NB4 (cell line): ENCODE results near the gene CYB5RL.

Source experiments
- DNase-seq: peaks from one replicate; pipeline ENCODE4 v3.0.0; 2010; ENCODE audit warnings: low read depth
- H3K4me3 ChIP-seq: one replicate; pipeline ENCODE4 v1.5.1; 2011; ENCODE audit warnings: mild to moderate bottlenecking, low read depth, low read length, moderate library complexity
- CTCF ChIP-seq: IDR thresholded peaks from one replicate; pipeline ENCODE4 v1.5.1; 2012; ENCODE audit warnings: low read depth, low read length
- MAX ChIP-seq: IDR thresholded peaks from 2 replicates; pipeline ENCODE4 v1.6.1; 2011; ENCODE audit warnings: low read depth, low read length
- MYC ChIP-seq: IDR thresholded peaks from 2 replicates; pipeline ENCODE4 v1.6.1; 2011; ENCODE audit warnings: low read depth, low read length
- POLR2A ChIP-seq: IDR thresholded peaks from 2 replicates; pipeline ENCODE4 v1.6.1; 2011; ENCODE audit warnings: mild to moderate bottlenecking; ENCODE audit not compliant: insufficient read length; ENCODE audit errors: extremely low read depth

CYB5RL gene

GRCh38 chr1:54204199-54204598, 4.4 kb upstream of the CYB5RL start:
- TF ChIP-seq MYC: no peak
- no peak for TF ChIP-seq MAX
- no peak for TF ChIP-seq CTCF
- TF ChIP-seq POLR2A: no peak
- no peak for DNase-seq
- no peak overlapping the region for H3K4me3 ChIP-seq

GRCh38 chr1:54200519-54200997, 728 bp upstream of the CYB5RL start:
- peak overlapping the region; percentile 95 for H3K4me3 ChIP-seq
- DNase-seq: no peak
- TF ChIP-seq CTCF (no peak), POLR2A (no peak), MYC (no peak), MAX (no peak)

- H3K4me3 ChIP-seq: peak overlapping the region; percentile 95
- no peak for TF ChIP-seq POLR2A
- TF ChIP-seq MYC: no peak
- no peak for TF ChIP-seq CTCF
- no peak for DNase-seq
Measured at GRCh38 chr1:54199151-54199764, 572 bp downstream of the CYB5RL start.

- no peak overlapping the region for H3K4me3 ChIP-seq
- no peak for DNase-seq
- TF ChIP-seq CTCF (no peak), MYC (no peak), POLR2A (no peak), MAX (no peak)
Measured at GRCh38 chr1:54193453-54193852, 6.4 kb downstream of the CYB5RL start.

GRCh38 chr1:54191525-54191924, 8.3 kb downstream of the CYB5RL start:
- no peak for TF ChIP-seq MYC
- no peak for TF ChIP-seq POLR2A
- TF ChIP-seq CTCF: no peak
- TF ChIP-seq MAX: no peak
- DNase-seq: no peak
- H3K4me3 ChIP-seq: no peak overlapping the region

- no peak for TF ChIP-seq POLR2A
- no peak for TF ChIP-seq MYC
- TF ChIP-seq MAX: no peak
- TF ChIP-seq CTCF: no peak
- no peak overlapping the region for H3K4me3 ChIP-seq
- no peak for DNase-seq
Measured at GRCh38 chr1:54190526-54190925, 9.3 kb downstream of the CYB5RL start.
